OCI-LY3 (cell line): ENCODE results near the gene UNC79.

Experiments used
- CTCF ChIP-seq: fragments of 200-600, 300-600 bp; sonication (generic); IDR thresholded peaks from 2 replicates; pipeline ENCODE4 v1.5.1; 2014; ENCODE audit warnings: antibody characterized with exemption, low read length, low read depth
- EZH2phosphoT487 ChIP-seq: fragments of 200-600 bp; shearing (Covaris generic); IDR thresholded peaks from 2 replicates; pipeline ENCODE4 v1.6.1; 2018; ENCODE audit warnings: antibody characterized with exemption, mixed run types, low read depth

DNA sequence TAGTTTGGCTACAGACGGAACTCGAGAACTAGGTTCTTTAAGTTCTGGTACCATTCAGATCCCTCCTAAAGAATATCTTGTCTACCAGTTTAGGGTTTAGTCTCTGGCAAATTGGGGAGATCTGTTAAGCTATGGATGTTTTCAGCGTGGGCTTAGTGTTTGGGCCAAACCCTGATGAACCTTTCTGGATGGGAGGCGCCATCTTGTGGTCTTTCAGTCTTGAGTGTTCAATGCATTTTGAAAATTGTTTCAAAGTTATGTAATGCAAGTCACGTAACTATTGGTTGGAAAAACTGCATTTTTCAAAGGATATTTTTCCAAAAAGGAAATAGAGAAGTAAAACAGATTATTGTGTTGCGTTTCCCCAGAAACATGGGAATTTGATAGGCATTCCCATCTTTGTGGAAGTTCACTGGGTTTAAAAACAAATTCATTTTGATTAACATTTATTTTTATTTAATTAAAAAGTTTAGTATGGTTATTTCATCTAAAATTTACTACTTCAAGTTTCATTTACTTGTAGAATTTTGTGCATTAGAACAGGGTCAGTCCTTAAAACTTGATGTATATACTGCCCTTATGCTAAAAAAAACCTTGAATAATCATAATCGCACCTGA, 188.5 kb downstream of the UNC79 start:
- TF ChIP-seq CTCF: peak; percentile 91
- TF ChIP-seq EZH2phosphoT487: no peak
